H1 (cell line): Measurements from ENCODE around the gene SRMS. TPM values are rescaled to one million over a fixed set of nuclear protein-coding genes. Genes with fewer than 3 reads are reported as not detected.

ENCODE experiments used
- CTCF ChIA-PET: fragments of 300-600 bp; sonication (Branson Sonifier 250); formaldehyde crosslinking; loops from one replicate; lab custom pipeline; 2021; ENCODE audit not compliant: partially characterized antibody; lab: Charles Lee
- POLR2A ChIA-PET: fragments of 300-600 bp; sonication (Branson Sonifier 250); formaldehyde crosslinking; loops from one replicate; lab custom pipeline; 2021; ENCODE audit warnings: inconsistent platforms; ENCODE audit not compliant: partially characterized antibody; lab: Charles Lee
- DNase-seq, 2 experiments: peaks; one replicate each; pipeline versions ENCODE4 v3.0.0 to v3.0.0-alpha.2; 2010 to 2022; ENCODE audit warnings: low spot score in 2 of 2, low read depth in 1 of 2, mixed read lengths in 1 of 2
- FAIRE-seq: peaks from 2 replicates; lab custom pipeline; 2011; peaks lifted over from hg19 to GRCh38; lab: Jason Lieb, UNC
- H2AFZ ChIP-seq: 2 replicates; pipeline ENCODE4 v1.8.1; 2012; ENCODE audit warnings: low read length, inconsistent platforms
- H2AK5ac ChIP-seq: 2 replicates; pipeline ENCODE4 v1.6.1; 2013; ENCODE audit warnings: low read depth, low read length
- H2BK120ac ChIP-seq: replicated peaks from 2 replicates; pipeline ENCODE3; 2013; ENCODE audit warnings: low read depth, low read length, inconsistent platforms
- H2BK12ac ChIP-seq: 2 replicates; pipeline ENCODE4 v1.6.1; 2013; ENCODE audit warnings: low read depth, low read length
- H2BK15ac ChIP-seq: 2 replicates; pipeline ENCODE4 v1.6.1; 2013; ENCODE audit warnings: low read length
- H2BK20ac ChIP-seq: 2 replicates; pipeline ENCODE4 v1.6.1; 2013; ENCODE audit warnings: low read length
- H2BK5ac ChIP-seq: 2 replicates; pipeline ENCODE4 v1.6.1; 2013; ENCODE audit warnings: low read depth, low read length
- H3K14ac ChIP-seq: 2 replicates; pipeline ENCODE4 v1.6.1; 2013; ENCODE audit warnings: inconsistent platforms; ENCODE audit not compliant: insufficient read length
- H3K18ac ChIP-seq: 2 replicates; pipeline ENCODE4 v1.6.1; 2013; ENCODE audit warnings: low read length; ENCODE audit errors: extremely low read depth
- H3K23ac ChIP-seq: 2 replicates; pipeline ENCODE4 v1.6.1; 2013; ENCODE audit warnings: inconsistent platforms; ENCODE audit not compliant: insufficient read length
- H3K23me2 ChIP-seq: 2 replicates; pipeline ENCODE4 v1.6.1; 2013; ENCODE audit warnings: low read depth, low read length
- H3K27ac ChIP-seq: 2 replicates; pipeline ENCODE4 v1.6.1; 2011; ENCODE audit warnings: low read depth, low read length, inconsistent platforms
- H3K27me3 ChIP-seq, 4 experiments: replicated peaks in 1 of 4; 1 replicate in 1 of 4; 2 replicates in 3 of 4; pipeline versions ENCODE4 v1.6.1 to v1.8.1; 2011 to 2013; ENCODE audit warnings: low read length in 3 of 4, mild to moderate bottlenecking in 3 of 4, inconsistent platforms in 2 of 4, mixed read lengths in 2 of 4, moderate library complexity in 1 of 4; ENCODE audit not compliant: control insufficient read depth in 3 of 4, insufficient read depth in 3 of 4; ENCODE audit errors: extremely low read depth in 1 of 4
- H3K36me3 ChIP-seq, 4 experiments: 2 replicates each; pipeline versions ENCODE4 v1.6.1 to v1.8.1; 2011 to 2013; ENCODE audit warnings: mild to moderate bottlenecking in 4 of 4, low read length in 3 of 4, moderate library complexity in 2 of 4, control low read depth in 1 of 4, inconsistent platforms in 1 of 4; ENCODE audit not compliant: insufficient read depth in 4 of 4, control insufficient read depth in 2 of 4
- H3K4ac ChIP-seq: replicated peaks from 2 replicates; pipeline ENCODE3; 2013; ENCODE audit warnings: low read length, low read depth, mixed read lengths, inconsistent platforms; ENCODE audit not compliant: insufficient read length
- H3K4me1 ChIP-seq, 4 experiments: replicated peaks in 1 of 4; 1 replicate in 1 of 4; 2 replicates in 3 of 4; pipeline versions ENCODE4 v1.6.1 to v1.8.1; 2011 to 2013; ENCODE audit warnings: low read length in 3 of 4, inconsistent platforms in 2 of 4, mixed read lengths in 1 of 4; ENCODE audit not compliant: insufficient read depth in 4 of 4, control insufficient read depth in 3 of 4
- H3K4me2 ChIP-seq, 2 experiments: 2 replicates each; pipeline versions ENCODE4 v1.6.1 to v1.8.1; 2011 to 2013; ENCODE audit warnings: low read depth in 2 of 2, low read length in 2 of 2, control low read depth in 1 of 2, inconsistent platforms in 1 of 2, mild to moderate bottlenecking in 1 of 2; ENCODE audit not compliant: insufficient read depth in 1 of 2
- H3K4me3 ChIP-seq, 4 experiments: fragments of 200-600, 300-600 bp in 1 of 4; sonication (generic), shearing (Covaris generic), sonication (Bioruptor Twin) in 1 of 4; 2 replicates each; pipeline versions ENCODE4 v1.5.1 to v1.8.1; 2011 to 2016; ENCODE audit warnings: low read length in 4 of 4, low read depth in 3 of 4, control low read depth in 2 of 4, inconsistent platforms in 2 of 4, mild to moderate bottlenecking in 2 of 4, mixed read lengths in 1 of 4, moderate library complexity in 1 of 4; ENCODE audit not compliant: insufficient read depth in 2 of 4; ENCODE audit errors: extremely low read depth in 1 of 4
- H3K56ac ChIP-seq: replicated peaks from 2 replicates; pipeline ENCODE3; 2013; ENCODE audit warnings: low read depth, mild to moderate bottlenecking, mixed read lengths, low read length, inconsistent platforms; ENCODE audit not compliant: insufficient read length
- H3K79me1 ChIP-seq: 2 replicates; pipeline ENCODE4 v1.6.1; 2013; ENCODE audit warnings: low read depth, low read length, control low read depth
- H3K79me2 ChIP-seq, 2 experiments: 2 replicates each; pipeline versions ENCODE4 v1.6.1 to v1.8.1; 2012 to 2013; ENCODE audit warnings: low read length in 2 of 2, mild to moderate bottlenecking in 2 of 2, inconsistent platforms in 1 of 2; ENCODE audit not compliant: insufficient read depth in 2 of 2, control insufficient read depth in 1 of 2
- H3K9ac ChIP-seq, 4 experiments: replicated peaks in 1 of 4; 1 replicate in 1 of 4; 2 replicates in 3 of 4; pipeline versions ENCODE4 v1.6.1 to v1.8.1; 2011 to 2013; ENCODE audit warnings: low read depth in 3 of 4, low read length in 3 of 4, control low read depth in 2 of 4, mild to moderate bottlenecking in 2 of 4, moderate library complexity in 2 of 4, inconsistent platforms in 1 of 4; ENCODE audit errors: extremely low read depth in 1 of 4
- H3K9me3 ChIP-seq, 2 experiments: 2 replicates each; pipeline versions ENCODE4 v1.6.1 to v1.8.1; 2012 to 2013; ENCODE audit warnings: mild to moderate bottlenecking in 2 of 2, moderate library complexity in 2 of 2, control low read depth in 1 of 2, inconsistent platforms in 1 of 2, low read depth in 1 of 2, low read length in 1 of 2, mixed read lengths in 1 of 2; ENCODE audit not compliant: insufficient read depth in 2 of 2
- H4K20me1 ChIP-seq, 2 experiments: replicated peaks in 1 of 2; 2 replicates each; pipeline versions ENCODE3 to v1.8.1; 2011 to 2013; ENCODE audit warnings: inconsistent platforms in 2 of 2, low read length in 2 of 2, mild to moderate bottlenecking in 1 of 2; ENCODE audit not compliant: insufficient read depth in 2 of 2, control insufficient read depth in 1 of 2
- H4K5ac ChIP-seq: 2 replicates; pipeline ENCODE4 v1.6.1; 2013; ENCODE audit warnings: low read length, low read depth, mixed read lengths, inconsistent platforms; ENCODE audit not compliant: insufficient read length
- H4K8ac ChIP-seq: 2 replicates; pipeline ENCODE4 v1.8.0; 2013; ENCODE audit warnings: mild to moderate bottlenecking, moderate library complexity, low read length, inconsistent platforms; ENCODE audit not compliant: insufficient read depth; ENCODE audit errors: extremely low read depth
- H4K91ac ChIP-seq: replicated peaks from 2 replicates; pipeline ENCODE3; 2013; ENCODE audit warnings: low read length, mixed read lengths, inconsistent platforms; ENCODE audit not compliant: insufficient read length
- ASH2L ChIP-seq: fragments of 200-600, 300-600 bp; sonication (generic); IDR thresholded peaks from one replicate; pipeline ENCODE4 v1.7.1; 2017; ENCODE audit warnings: low read length
- ATF2 ChIP-seq: IDR thresholded peaks from 2 replicates; pipeline ENCODE4 v1.6.1; 2012; ENCODE audit warnings: low read length, inconsistent platforms
- CHD2 ChIP-seq: IDR thresholded peaks from 2 replicates; pipeline ENCODE4 v1.6.1; 2012; ENCODE audit warnings: low read length, improper control_type of control experiment
- CREB1 ChIP-seq: IDR thresholded peaks from 2 replicates; pipeline ENCODE4 v1.6.1; 2012; ENCODE audit warnings: inconsistent platforms
- KDM5A ChIP-seq: fragments of 200-600 bp; IDR thresholded peaks from 2 replicates; pipeline ENCODE4 v1.7.1; 2012; ENCODE audit warnings: mild to moderate bottlenecking, low read length, inconsistent platforms, mixed read lengths
- MAFK ChIP-seq: IDR thresholded peaks from 2 replicates; pipeline ENCODE4 v1.6.1; 2012; ENCODE audit warnings: low read depth, mild to moderate bottlenecking, improper control_type of control experiment, low read length
- RNF2 ChIP-seq: fragments of 200-900, 300-1000 bp; sonication (generic); IDR thresholded peaks from 2 replicates; pipeline ENCODE4 v1.7.1; 2016; ENCODE audit warnings: borderline replicate concordance, low read depth, mild to moderate bottlenecking, antibody characterized with exemption, low read length; ENCODE audit not compliant: poor library complexity, severe bottlenecking; ENCODE audit errors: missing control alignments
- SRF ChIP-seq: IDR thresholded peaks from 2 replicates; pipeline ENCODE4 v1.6.1; 2011; ENCODE audit warnings: mild to moderate bottlenecking, low read depth, low read length, moderate library complexity
- TEAD4 ChIP-seq: IDR thresholded peaks from 2 replicates; pipeline ENCODE4 v1.6.1; 2012; ENCODE audit warnings: low read depth, low read length, inconsistent platforms, mixed read lengths
- YY1 ChIP-seq: IDR thresholded peaks from 2 replicates; pipeline ENCODE4 v1.6.1; 2011; ENCODE audit warnings: low read depth, mild to moderate bottlenecking, low read length
- WGBS, 2 experiments: shearing (Covaris generic) in 1 of 2; methylation state at CpG; one replicate each; pipeline versions ENCODE4 v1.1.6 to v1.1.7; 2013 to 2015; ENCODE audit warnings: low lambda C conversion rate in 2 of 2, mixed read lengths in 2 of 2, inconsistent platforms in 1 of 2, low coverage in 1 of 2, missing lambda C conversion rate in 1 of 2; ENCODE audit not compliant: insufficient replicate concordance in 2 of 2, insufficient coverage in 1 of 2, insufficient read length in 1 of 2; ENCODE audit errors: extremely low coverage in 1 of 2, missing lambda C conversion rate in 1 of 2; 5-methylcytosine and 5-hydroxymethylcytosine counted together
- polyA plus RNA-seq, 7 experiments: library from polyadenylated mRNA; depleted of rRNA in 3 of 7; stranded (reverse) in 5 of 7; unstranded in 2 of 7; fragments of >200 nt in 5 of 7; fragments of 200-250 nt in 2 of 7; gene quantifications; 1 replicate in 5 of 7; 2 replicates in 1 of 7; 4 replicates in 1 of 7; pipeline versions ENCODE4 v1.2.1 to v1.2.3, GENCODE V29; 2011 to 2013; ENCODE audit warnings: missing spikeins in 2 of 7, mixed read lengths in 2 of 7
- total RNA-seq: library from RNA; stranded (reverse); fragmentation: NEBNext Ultra II Directional; extraction: Animal tissue kit (Norgen Biotek cat#: 25700); gene quantifications from 2 replicates; pipeline ENCODE4 v1.2.1, GENCODE V29; 2021

SRMS gene
- total and polyA plus RNA-seq, 2 of the 8 experiments (the other 6 are each of a cell fraction or from before 2014, with no cell fraction given) = 0.39 to 0.76 TPM

DNA sequence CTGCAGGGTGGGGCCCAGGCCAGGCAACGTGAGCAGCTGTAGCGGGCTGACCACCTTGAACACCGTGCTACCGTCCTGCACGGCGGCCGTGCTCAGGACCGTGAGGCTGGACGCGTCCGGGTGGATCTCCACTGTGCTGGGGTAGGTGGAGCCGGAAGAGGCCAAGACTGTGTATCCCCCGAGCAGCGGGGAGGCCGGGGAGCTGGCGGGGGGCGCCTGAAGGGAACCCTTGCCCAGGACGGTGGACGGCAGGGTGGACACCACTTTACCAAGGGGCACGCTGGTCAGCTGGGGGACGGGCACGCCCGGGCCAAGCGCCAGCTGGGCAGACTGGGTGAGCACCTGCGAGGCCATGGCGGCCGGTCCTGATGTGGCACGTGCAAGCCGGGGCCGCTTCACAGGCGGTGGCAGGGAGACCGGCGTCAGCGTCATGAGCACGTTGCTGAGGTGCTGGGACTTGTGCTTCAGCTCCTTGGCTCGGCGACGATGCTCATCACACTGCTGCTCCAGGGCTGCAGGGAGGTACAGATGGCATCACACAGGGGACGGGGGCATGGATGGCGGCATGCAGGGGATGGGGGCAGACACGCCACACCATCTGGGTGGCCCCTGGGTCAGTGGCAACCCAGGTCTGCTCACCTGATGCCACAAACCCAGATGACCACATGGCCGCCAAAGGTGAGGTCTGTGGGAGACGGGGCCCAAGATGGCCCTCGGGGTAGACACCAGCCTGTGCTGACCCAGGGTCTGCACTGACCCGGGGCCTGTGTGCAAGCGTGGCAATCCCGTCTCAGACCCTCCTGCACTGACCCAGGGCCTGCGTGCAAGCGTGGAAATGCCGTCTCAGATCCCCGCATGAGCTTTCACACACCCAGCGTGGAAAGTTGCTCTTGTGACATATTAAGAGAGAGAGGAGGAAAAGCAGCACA, 42.9 kb upstream of the SRMS start:
- no peaks in the 10 kb centered on the region for H3K4me1 ChIP-seq
- FAIRE-seq = no peak
- H4K20me1 ChIP-seq = peaks cover 0 to 12% of the 10 kb centered on the region in 2 experiments
- H3K4me2 ChIP-seq = no peak overlapping the region
- no peak overlapping the region for H3K56ac ChIP-seq
- H3K18ac ChIP-seq = no peak overlapping the region
- no peak overlapping the region for H2AFZ ChIP-seq
- H2AK5ac ChIP-seq = no peak overlapping the region; the same call in 1 of the 2 replicates
- H2BK20ac ChIP-seq = no peak overlapping the region
- 95% methylated on average over 52 of the region's 52 CpGs; no CpG with 5 or more reads in 1 of the 2 experiments for WGBS, 2 experiments
- peak overlapping the region; percentile 71 for H2BK5ac ChIP-seq
- H2BK120ac ChIP-seq = no peak overlapping the region
- H3K79me1 ChIP-seq = no peaks in the 10 kb centered on the region
- H4K5ac ChIP-seq = no peak overlapping the region
- H3K27me3 ChIP-seq = no peaks in the 10 kb centered on the region
- peaks cover 0 to 18% (median 12%) of the 10 kb centered on the region in 4 experiments; a peak in 7 of 8 replicates for H3K36me3 ChIP-seq
- no peaks in the 10 kb centered on the region for H3K23me2 ChIP-seq
- no peak overlapping the region for H2BK12ac ChIP-seq
- no peaks in the 10 kb centered on the region for H3K79me2 ChIP-seq
- H3K23ac ChIP-seq = no peak overlapping the region
- H3K4me3 ChIP-seq = no peak overlapping the region
- no peak for DNase-seq
- no peaks in the 10 kb centered on the region for H3K9me3 ChIP-seq
- H3K27ac ChIP-seq = no peak overlapping the region
- ChIA-PET CTCF (interaction anchor here (1.4 to 1.5 kb wide), 2 partner anchors 9 to 21 kb away, joined by 3 to 4 read pairs; no protein-coding TSS in a partner anchor), POLR2A (interaction anchor here (1.0 kb wide), 1 partner anchor 70 kb away, joined by 3 read pairs; the partner anchor contains the start of gene PPDPF)
- H2BK15ac ChIP-seq = no peak overlapping the region
- no peak overlapping the region; the same call in 1 of the 2 replicates for H4K8ac ChIP-seq
- no peak overlapping the region for H3K14ac ChIP-seq
- H3K4ac ChIP-seq = no peak overlapping the region
- no peak overlapping the region for H3K9ac ChIP-seq
- H4K91ac ChIP-seq = no peak overlapping the region
- TF ChIP-seq ASH2L = no peak
- no peak for TF ChIP-seq YY1
- no peak for TF ChIP-seq SRF
- no peak for TF ChIP-seq KDM5A
- no peak for TF ChIP-seq MAFK
- TF ChIP-seq TEAD4 = no peak
- TF ChIP-seq RNF2 = no peak
- no peak for TF ChIP-seq CREB1
- TF ChIP-seq ATF2 = no peak
- TF ChIP-seq CHD2 = no peak
